CD8-positive, alpha-beta memory T cell (primary cell): ENCODE results near the gene SEMA3E. TPM values are rescaled to one million over a fixed set of nuclear protein-coding genes. Genes with fewer than 3 reads are reported as not detected.

ENCODE experiments used
- CTCF ChIA-PET: fragments of 350-600 bp; sonication (Branson Sonifier 250); formaldehyde crosslinking; loops from one replicate; lab custom pipeline; 2021; ENCODE audit warnings: antibody characterized with exemption; lab: Charles Lee
- POLR2A ChIA-PET: fragments of 350-600 bp; sonication (Branson Sonifier 250); formaldehyde crosslinking; loops from one replicate; lab custom pipeline; 2021; ENCODE audit warnings: antibody characterized with exemption; lab: Charles Lee
- DNase-seq, 5 donors: peaks; one replicate each; pipeline versions ENCODE4 v3.0.0 to v3.0.0-alpha.2; 2020 to 2022; ENCODE audit warnings: mixed read lengths in 1 of 5
- H3K27ac ChIP-seq: one replicate; pipeline ENCODE4 v1.7.0; 2013; ENCODE audit warnings: low read depth, mild to moderate bottlenecking, low read length, moderate library complexity
- H3K27me3 ChIP-seq: 2 replicates; pipeline ENCODE4 v1.7.0; 2013; ENCODE audit warnings: low read length, mild to moderate bottlenecking; ENCODE audit not compliant: insufficient read depth, poor library complexity, severe bottlenecking
- H3K36me3 ChIP-seq: 2 replicates; pipeline ENCODE4 v1.7.0; 2013; ENCODE audit warnings: mild to moderate bottlenecking, low read length, moderate library complexity; ENCODE audit not compliant: insufficient read depth
- H3K4me1 ChIP-seq: 2 replicates; pipeline ENCODE4 v1.7.0; 2013; ENCODE audit warnings: mild to moderate bottlenecking, low read length, moderate library complexity; ENCODE audit not compliant: insufficient read depth
- H3K4me3 ChIP-seq: 2 replicates; pipeline ENCODE4 v1.7.0; 2013; ENCODE audit warnings: mild to moderate bottlenecking, low read length
- H3K9me3 ChIP-seq: 2 replicates; pipeline ENCODE4 v1.7.0; 2013; ENCODE audit warnings: mild to moderate bottlenecking, low read length
- H3K27ac Mint-ChIP-seq, 8 donors: one replicate each; pipeline ENCODE4 v1.8.0; 2020 to 2021; ENCODE audit warnings: mixed read lengths in 8 of 8, mild to moderate bottlenecking in 6 of 8, inconsistent platforms in 3 of 8, moderate library complexity in 3 of 8
- H3K27me3 Mint-ChIP-seq, 2 donors: one replicate each; pipeline ENCODE4 v1.8.0; 2020 to 2021; ENCODE audit warnings: mixed read lengths in 2 of 2, mild to moderate bottlenecking in 1 of 2, moderate library complexity in 1 of 2
- H3K36me3 Mint-ChIP-seq, 3 donors: one replicate each; pipeline ENCODE4 v1.8.0; 2020 to 2021; ENCODE audit warnings: mixed read lengths in 3 of 3, inconsistent platforms in 1 of 3, mild to moderate bottlenecking in 1 of 3
- H3K4me1 Mint-ChIP-seq, 3 donors: one replicate each; pipeline ENCODE4 v1.8.0; 2020 to 2021; ENCODE audit warnings: mixed read lengths in 3 of 3, inconsistent platforms in 1 of 3, mild to moderate bottlenecking in 1 of 3
- H3K4me3 Mint-ChIP-seq, 7 donors: one replicate each; pipeline ENCODE4 v1.8.0; 2020 to 2021; ENCODE audit warnings: mixed read lengths in 7 of 7, mild to moderate bottlenecking in 6 of 7, moderate library complexity in 4 of 7, inconsistent platforms in 2 of 7
- H3K9me3 Mint-ChIP-seq, 5 donors: one replicate each; pipeline ENCODE4 v1.8.0; 2020 to 2022; ENCODE audit warnings: mixed read lengths in 5 of 5, mild to moderate bottlenecking in 3 of 5, moderate library complexity in 2 of 5, inconsistent platforms in 1 of 5
- polyA plus RNA-seq: library from polyadenylated mRNA; unstranded; fragments of 300-500 nt; fragmentation: Illumina TruSeq; gene quantifications from one replicate; pipeline ENCODE4 v1.2.3, GENCODE V29; 2021
- total RNA-seq, 2 experiments: library from RNA; stranded (reverse); gene quantifications; one replicate each; pipeline ENCODE4 v1.2.3, GENCODE V29; 2021

SEMA3E gene
- total and polyA plus RNA-seq, 3 experiments from 2014 or later: not detected

GRCh38 chr7:83599131-83599530, 49.8 kb downstream of the SEMA3E start:
- no peak overlapping the region for H3K27ac ChIP-seq
- H3K9me3 ChIP-seq: no peaks in the 10 kb centered on the region
- H3K4me3 Mint-ChIP-seq: no peak overlapping the region
- H3K9me3 Mint-ChIP-seq: peaks cover 0 to 30% (median 10%) of the 10 kb centered on the region in 5 donors
- ChIA-PET CTCF (no interaction called here), POLR2A (no interaction called here)
- H3K4me1 Mint-ChIP-seq: no peaks in the 10 kb centered on the region
- no peak for DNase-seq
- H3K27me3 ChIP-seq: no peaks in the 10 kb centered on the region
- H3K36me3 Mint-ChIP-seq: no peaks in the 10 kb centered on the region
- H3K4me1 ChIP-seq: no peaks in the 10 kb centered on the region
- H3K4me3 ChIP-seq: no peak overlapping the region
- H3K27ac Mint-ChIP-seq: no peak overlapping the region
- H3K27me3 Mint-ChIP-seq: no peaks in the 10 kb centered on the region
- H3K36me3 ChIP-seq: no peaks in the 10 kb centered on the region

- H3K36me3 Mint-ChIP-seq: no peaks in the 10 kb centered on the region
- Histone ChIP-seq H3K27me3 (no peaks in the 10 kb centered on the region), H3K4me1 (no peaks in the 10 kb centered on the region), H3K4me3 (no peak overlapping the region), H3K9me3 (no peaks in the 10 kb centered on the region), H3K27ac (no peak overlapping the region), H3K36me3 (no peaks in the 10 kb centered on the region)
- no peak overlapping the region for H3K27ac Mint-ChIP-seq
- no peak for DNase-seq
- ChIA-PET POLR2A (no interaction called here), CTCF (no interaction called here)
- H3K4me3 Mint-ChIP-seq: no peak overlapping the region
- peaks cover 0 to 28% (median 6%) of the 10 kb centered on the region in 5 donors for H3K9me3 Mint-ChIP-seq
- no peaks in the 10 kb centered on the region for H3K4me1 Mint-ChIP-seq
- H3K27me3 Mint-ChIP-seq: no peaks in the 10 kb centered on the region
Measured at GRCh38 chr7:83593921-83594475, 54.9 kb downstream of the SEMA3E start.

GRCh38 chr7:83588602-83589240, 60.2 kb downstream of the SEMA3E start:
- Histone ChIP-seq H3K27me3 (no peaks in the 10 kb centered on the region), H3K4me1 (no peaks in the 10 kb centered on the region), H3K4me3 (no peak overlapping the region), H3K36me3 (no peaks in the 10 kb centered on the region), H3K27ac (no peak overlapping the region), H3K9me3 (no peaks in the 10 kb centered on the region)
- Mint-ChIP-seq H3K27me3 (no peaks in the 10 kb centered on the region), H3K36me3 (no peaks in the 10 kb centered on the region), H3K27ac (no peak overlapping the region), H3K9me3 (peaks cover 0 to 11% (median 8%) of the 10 kb centered on the region in 5 donors), H3K4me1 (no peaks in the 10 kb centered on the region), H3K4me3 (no peak overlapping the region)
- ChIA-PET CTCF (no interaction called here), POLR2A (no interaction called here)
- no peak for DNase-seq

DNA sequence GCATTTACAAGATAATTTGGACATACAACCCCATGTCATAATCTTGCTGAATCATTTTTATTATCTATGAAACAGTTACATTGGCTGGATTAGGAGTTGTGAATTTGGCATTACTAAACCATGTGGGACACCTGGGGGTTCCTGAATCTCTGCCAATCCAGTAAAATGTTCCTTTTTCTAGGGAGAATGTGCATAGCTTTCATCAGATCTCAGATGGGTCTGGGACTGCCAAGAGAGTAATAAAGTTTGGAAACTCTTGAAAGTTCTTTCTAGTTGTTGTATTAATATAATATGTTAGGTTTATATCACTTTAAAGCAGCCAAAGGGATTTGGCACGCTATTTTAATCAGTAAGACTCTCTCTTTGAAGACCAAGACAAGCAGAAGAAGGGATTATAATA, 62.7 kb downstream of the SEMA3E start:
- POLR2A ChIA-PET: no interaction called here
- Mint-ChIP-seq H3K36me3 (no peaks in the 10 kb centered on the region), H3K4me1 (no peaks in the 10 kb centered on the region), H3K9me3 (peaks cover 0 to 9% (median 3%) of the 10 kb centered on the region in 5 donors), H3K27me3 (no peaks in the 10 kb centered on the region), H3K4me3 (no peak overlapping the region), H3K27ac (no peak overlapping the region)
- Histone ChIP-seq H3K27ac (no peak overlapping the region), H3K36me3 (no peaks in the 10 kb centered on the region), H3K27me3 (no peaks in the 10 kb centered on the region), H3K9me3 (no peaks in the 10 kb centered on the region), H3K4me1 (no peaks in the 10 kb centered on the region), H3K4me3 (no peak overlapping the region)
- CTCF ChIA-PET: no interaction called here
- no peak for DNase-seq

DNA sequence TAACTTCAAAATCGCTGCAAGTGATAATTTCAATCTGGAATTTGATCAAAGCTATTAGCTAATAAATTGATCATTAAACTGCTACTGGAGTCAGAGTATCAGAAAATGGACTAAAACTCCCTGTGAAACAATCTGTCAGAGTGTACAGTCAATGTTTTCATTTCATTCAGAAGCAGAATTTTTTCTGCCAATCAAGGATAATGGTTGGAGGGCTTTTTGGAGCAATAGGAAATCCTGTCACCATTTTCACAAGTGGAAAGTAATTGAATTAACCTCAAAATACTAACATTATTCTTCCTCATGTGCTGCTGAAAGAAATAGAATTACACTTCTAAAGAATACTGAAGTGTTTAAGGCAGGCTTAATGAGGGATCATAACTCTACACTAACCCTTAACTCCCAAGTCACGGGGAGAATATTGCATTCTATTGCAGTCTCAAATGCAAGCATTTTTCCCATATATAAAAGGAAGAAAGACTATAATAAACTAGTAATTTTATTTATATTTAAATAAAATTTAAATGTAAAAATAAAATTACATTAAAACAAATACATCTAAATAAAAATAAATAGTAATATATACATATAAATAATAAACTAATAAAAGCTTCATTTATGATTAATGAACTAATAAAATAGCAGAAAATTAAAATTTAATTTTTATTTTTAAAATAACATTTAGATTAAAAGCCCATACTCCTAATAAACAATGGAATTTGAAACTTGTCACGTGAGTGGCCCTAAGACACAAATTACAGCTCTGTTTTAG, 67.1 kb downstream of the SEMA3E start:
- Histone ChIP-seq H3K27ac (no peak overlapping the region), H3K36me3 (no peaks in the 10 kb centered on the region), H3K9me3 (no peaks in the 10 kb centered on the region), H3K4me3 (no peak overlapping the region), H3K27me3 (no peaks in the 10 kb centered on the region), H3K4me1 (no peaks in the 10 kb centered on the region)
- POLR2A ChIA-PET: no interaction called here
- Mint-ChIP-seq H3K27me3 (no peaks in the 10 kb centered on the region), H3K36me3 (no peaks in the 10 kb centered on the region), H3K4me1 (no peaks in the 10 kb centered on the region), H3K9me3 (peaks cover 0 to 8% (median 6%) of the 10 kb centered on the region in 5 donors), H3K27ac (no peak overlapping the region), H3K4me3 (no peak overlapping the region)
- no peak for DNase-seq
- CTCF ChIA-PET: no interaction called here

GRCh38 chr7:83579740-83580139, 69.2 kb downstream of the SEMA3E start:
- no peak overlapping the region for H3K27ac ChIP-seq
- H3K4me3 ChIP-seq: no peak overlapping the region
- Mint-ChIP-seq H3K4me1 (no peaks in the 10 kb centered on the region), H3K4me3 (no peak overlapping the region), H3K36me3 (no peaks in the 10 kb centered on the region), H3K9me3 (peaks cover 0 to 13% (median 6%) of the 10 kb centered on the region in 5 donors), H3K27me3 (no peaks in the 10 kb centered on the region), H3K27ac (no peak overlapping the region)
- no peak for DNase-seq
- CTCF ChIA-PET: no interaction called here
- no peaks in the 10 kb centered on the region for H3K36me3 ChIP-seq
- POLR2A ChIA-PET: no interaction called here
- no peaks in the 10 kb centered on the region for H3K27me3 ChIP-seq
- H3K4me1 ChIP-seq: no peaks in the 10 kb centered on the region
- no peaks in the 10 kb centered on the region for H3K9me3 ChIP-seq

- DNase-seq: no peak
- no peaks in the 10 kb centered on the region for H3K27me3 ChIP-seq
- POLR2A ChIA-PET: no interaction called here
- no peak overlapping the region for H3K27ac ChIP-seq
- Mint-ChIP-seq H3K36me3 (no peaks in the 10 kb centered on the region), H3K4me3 (no peak overlapping the region), H3K4me1 (no peaks in the 10 kb centered on the region), H3K9me3 (peaks cover 1 to 25% (median 12%) of the 10 kb centered on the region in 5 donors), H3K27me3 (no peaks in the 10 kb centered on the region), H3K27ac (no peak overlapping the region)
- H3K9me3 ChIP-seq: no peaks in the 10 kb centered on the region
- no peaks in the 10 kb centered on the region for H3K4me1 ChIP-seq
- H3K36me3 ChIP-seq: no peaks in the 10 kb centered on the region
- CTCF ChIA-PET: no interaction called here
- H3K4me3 ChIP-seq: no peak overlapping the region
Measured at GRCh38 chr7:83575436-83575835, 73.5 kb downstream of the SEMA3E start.

DNA sequence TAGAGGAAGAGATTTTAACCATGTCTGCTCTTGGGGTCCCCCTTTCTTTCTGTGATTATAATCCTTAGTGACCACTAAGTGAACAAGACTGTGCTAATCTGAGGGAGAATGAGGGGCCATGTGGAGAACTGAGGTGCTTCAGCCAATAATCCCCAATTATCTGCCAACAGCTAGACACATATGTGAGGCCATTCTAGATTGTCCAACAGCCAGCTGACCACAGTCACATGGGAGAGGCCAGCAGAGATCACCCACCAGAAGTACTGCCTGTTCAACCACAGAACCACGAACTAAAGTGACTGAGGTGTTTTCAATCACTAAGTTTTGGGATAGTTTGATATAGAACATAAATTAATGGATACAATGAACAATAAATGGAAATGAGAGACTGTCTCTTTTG, 74.3 kb downstream of the SEMA3E start:
- H3K36me3 ChIP-seq: no peaks in the 10 kb centered on the region
- no peak for DNase-seq
- no peaks in the 10 kb centered on the region for H3K9me3 ChIP-seq
- H3K4me1 ChIP-seq: no peaks in the 10 kb centered on the region
- no peaks in the 10 kb centered on the region for H3K27me3 Mint-ChIP-seq
- no peaks in the 10 kb centered on the region for H3K36me3 Mint-ChIP-seq
- no peaks in the 10 kb centered on the region for H3K27me3 ChIP-seq
- H3K27ac ChIP-seq: no peak overlapping the region
- H3K4me1 Mint-ChIP-seq: no peaks in the 10 kb centered on the region
- no peak overlapping the region for H3K27ac Mint-ChIP-seq
- no peak overlapping the region for H3K4me3 Mint-ChIP-seq
- POLR2A ChIA-PET: no interaction called here
- CTCF ChIA-PET: no interaction called here
- H3K4me3 ChIP-seq: no peak overlapping the region
- H3K9me3 Mint-ChIP-seq: peaks cover 1 to 29% (median 11%) of the 10 kb centered on the region in 5 donors
